ENCODE data around the gene FUT1.

- TF ChIP-seq, protein P1, sequence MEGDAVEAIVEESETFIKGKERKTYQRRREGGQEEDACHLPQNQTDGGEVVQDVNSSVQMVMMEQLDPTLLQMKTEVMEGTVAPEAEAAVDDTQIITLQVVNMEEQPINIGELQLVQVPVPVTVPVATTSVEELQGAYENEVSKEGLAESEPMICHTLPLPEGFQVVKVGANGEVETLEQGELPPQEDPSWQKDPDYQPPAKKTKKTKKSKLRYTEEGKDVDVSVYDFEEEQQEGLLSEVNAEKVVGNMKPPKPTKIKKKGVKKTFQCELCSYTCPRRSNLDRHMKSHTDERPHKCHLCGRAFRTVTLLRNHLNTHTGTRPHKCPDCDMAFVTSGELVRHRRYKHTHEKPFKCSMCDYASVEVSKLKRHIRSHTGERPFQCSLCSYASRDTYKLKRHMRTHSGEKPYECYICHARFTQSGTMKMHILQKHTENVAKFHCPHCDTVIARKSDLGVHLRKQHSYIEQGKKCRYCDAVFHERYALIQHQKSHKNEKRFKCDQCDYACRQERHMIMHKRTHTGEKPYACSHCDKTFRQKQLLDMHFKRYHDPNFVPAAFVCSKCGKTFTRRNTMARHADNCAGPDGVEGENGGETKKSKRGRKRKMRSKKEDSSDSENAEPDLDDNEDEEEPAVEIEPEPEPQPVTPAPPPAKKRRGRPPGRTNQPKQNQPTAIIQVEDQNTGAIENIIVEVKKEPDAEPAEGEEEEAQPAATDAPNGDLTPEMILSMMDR (IDR thresholded peaks at IDR 0.05; ENCODE audit: control extremely low read depth in 1 of 3, insufficient read depth in 1 of 3, low read depth in 1 of 3, low read length in 3 of 3) = no peak
- no peak for TF ChIP-seq EZH2 (IDR thresholded peaks at IDR 0.05; ENCODE audit: low read depth, low read length, severe bottlenecking)
- no peak for TF ChIP-seq ZNF274 (IDR thresholded peaks at IDR 0.05; ENCODE audit: borderline replicate concordance, extremely low read depth, low read length)
- no peak for TF ChIP-seq SIRT6 (IDR thresholded peaks at IDR 0.05; ENCODE audit: low read length)
- no peak for TF ChIP-seq YY1 (IDR thresholded peaks at IDR 0.05; ENCODE audit: low read depth, low read length)
- TF ChIP-seq RXRA (IDR thresholded peaks at IDR 0.05; ENCODE audit: insufficient read depth, low read depth, low read length) = no peak
- TF ChIP-seq POLR2A (IDR thresholded peaks at IDR 0.05; ENCODE audit: control extremely low read depth in 1 of 2, low read depth in 2 of 2, low read length in 2 of 2) = no peak
- TF ChIP-seq MAX (IDR thresholded peaks at IDR 0.05) = no peak
- no peak for TF ChIP-seq EP300 (IDR thresholded peaks at IDR 0.05; ENCODE audit: borderline replicate concordance in 1 of 2, low read depth in 2 of 2, low read length in 2 of 2)
Observed at GRCh38 chr19:48714759-48715675, 37.4 kb downstream of the FUT1 start.

All from H1 (cell line).